Gastrocnemius medialis (tissue), 4 donors: ENCODE data around the gene CEBPB.

ENCODE experiments used
- CTCF ChIP-seq, 5 experiments: fragments of 450-650 bp in 3 of 5; fragments of 200-600 bp in 2 of 5; sonication (generic) in 2 of 5; IDR thresholded peaks in 4 of 5; conservative IDR thresholded peaks in 1 of 5; 1 replicate in 4 of 5; 2 replicates in 1 of 5; pipeline ENCODE4 v1.5.1; 2016 to 2019; ENCODE audit warnings: antibody characterized with exemption in 5 of 5, mild to moderate bottlenecking in 3 of 5, moderate library complexity in 3 of 5
- POLR2A ChIP-seq, 2 donors: fragments of 450-650 bp; IDR thresholded peaks; one replicate each; pipeline ENCODE4 v1.6.1; 2017; ENCODE audit warnings: antibody characterized with exemption in 2 of 2, mild to moderate bottlenecking in 2 of 2, moderate library complexity in 2 of 2

GRCh38 chr20:50217207-50217949 is 26.7 kb downstream of the CEBPB start:
- TF ChIP-seq POLR2A (IDR thresholded peaks at IDR 0.05) = no peak
- TF ChIP-seq CTCF (IDR thresholded peaks at IDR 0.05 in 4 of 5, conservative IDR thresholded peaks at IDR 0.05 in 1 of 5) = no peak
